ENCODE results near the gene DBI.

- TF ChIP-seq, protein P1, sequence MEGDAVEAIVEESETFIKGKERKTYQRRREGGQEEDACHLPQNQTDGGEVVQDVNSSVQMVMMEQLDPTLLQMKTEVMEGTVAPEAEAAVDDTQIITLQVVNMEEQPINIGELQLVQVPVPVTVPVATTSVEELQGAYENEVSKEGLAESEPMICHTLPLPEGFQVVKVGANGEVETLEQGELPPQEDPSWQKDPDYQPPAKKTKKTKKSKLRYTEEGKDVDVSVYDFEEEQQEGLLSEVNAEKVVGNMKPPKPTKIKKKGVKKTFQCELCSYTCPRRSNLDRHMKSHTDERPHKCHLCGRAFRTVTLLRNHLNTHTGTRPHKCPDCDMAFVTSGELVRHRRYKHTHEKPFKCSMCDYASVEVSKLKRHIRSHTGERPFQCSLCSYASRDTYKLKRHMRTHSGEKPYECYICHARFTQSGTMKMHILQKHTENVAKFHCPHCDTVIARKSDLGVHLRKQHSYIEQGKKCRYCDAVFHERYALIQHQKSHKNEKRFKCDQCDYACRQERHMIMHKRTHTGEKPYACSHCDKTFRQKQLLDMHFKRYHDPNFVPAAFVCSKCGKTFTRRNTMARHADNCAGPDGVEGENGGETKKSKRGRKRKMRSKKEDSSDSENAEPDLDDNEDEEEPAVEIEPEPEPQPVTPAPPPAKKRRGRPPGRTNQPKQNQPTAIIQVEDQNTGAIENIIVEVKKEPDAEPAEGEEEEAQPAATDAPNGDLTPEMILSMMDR (conservative IDR thresholded peaks at IDR 0.05; ENCODE audit: low read depth, low read length): no peak
- TF ChIP-seq EZH2phosphoT487 (IDR thresholded peaks at IDR 0.05; ENCODE audit: borderline replicate concordance, low read length): no peak
Observed at GRCh38 chr2:119397196-119397595, 30.4 kb downstream of the DBI start.

Data from PC-3 (cell line).